ENCODE data around the gene PRDM16.

PRDM16 gene

GRCh38 chr1:3033040-3033789, 35.8 kb upstream of the PRDM16 start:
- DNase-seq = no peak

GRCh38 chr1:3033790-3034090, 35.3 kb upstream of the PRDM16 start:
- no peak for DNase-seq

GRCh38 chr1:3034162-3034561, 34.8 kb upstream of the PRDM16 start:
- no peak for DNase-seq

GRCh38 chr1:3034728-3035562, 34.1 kb upstream of the PRDM16 start:
- no peak for DNase-seq

GRCh38 chr1:3035563-3036446, 33.2 kb upstream of the PRDM16 start:
- no peak for DNase-seq

- DNase-seq = no peak
Observed at GRCh38 chr1:3036447-3037280, 32.3 kb upstream of the PRDM16 start.

- DNase-seq = no peak
Observed at GRCh38 chr1:3037281-3038040, 31.5 kb upstream of the PRDM16 start.

GRCh38 chr1:3038113-3038551, 30.9 kb upstream of the PRDM16 start:
- no peak for DNase-seq

GRCh38 chr1:3038571-3039181, 30.3 kb upstream of the PRDM16 start:
- DNase-seq = no peak

- no peak for DNase-seq
Observed at GRCh38 chr1:3040004-3040403, 29.0 kb upstream of the PRDM16 start.

- no peak for DNase-seq
Observed at GRCh38 chr1:3042481-3042880, 26.5 kb upstream of the PRDM16 start.

GRCh38 chr1:3049164-3049563, 19.8 kb upstream of the PRDM16 start:
- no peak for DNase-seq

GRCh38 chr1:3049905-3050304, 19.1 kb upstream of the PRDM16 start:
- no peak for DNase-seq

- no peak for DNase-seq
Observed at GRCh38 chr1:3050603-3051002, 18.4 kb upstream of the PRDM16 start.

GRCh38 chr1:3051270-3052268, 17.4 kb upstream of the PRDM16 start:
- DNase-seq = no peak

- DNase-seq = no peak
Observed at GRCh38 chr1:3052501-3052900, 16.5 kb upstream of the PRDM16 start.

- no peak for DNase-seq
Observed at GRCh38 chr1:3053366-3053980, 15.5 kb upstream of the PRDM16 start.

- no peak for DNase-seq
Observed at GRCh38 chr1:3053986-3054385, 15.0 kb upstream of the PRDM16 start.

- DNase-seq = no peak
Observed at GRCh38 chr1:3054474-3054873, 14.5 kb upstream of the PRDM16 start.
